Esophagus squamous epithelium (tissue), 5 donors: ENCODE data around the gene HOXD13. TPM values are rescaled to one million over a fixed set of nuclear protein-coding genes. Genes with fewer than 3 reads are reported as not detected.

Experiments used
- DNase-seq: peaks from one replicate; lab custom pipeline; 2025; lab: John Stamatoyannopoulos, UW
- H3K27ac ChIP-seq, 4 donors: fragments of 200-600 bp; sonication (generic); one replicate each; pipeline ENCODE4 v1.5.1; 2016 to 2019; ENCODE audit warnings: mild to moderate bottlenecking in 1 of 4
- H3K27me3 ChIP-seq, 4 donors: fragments of 200-600 bp; sonication (generic); 1 replicate in 3 of 4; 2 replicates in 1 of 4; pipeline versions ENCODE4 v1.5.1 to v1.6.0; 2017 to 2021; ENCODE audit warnings: antibody characterized with exemption in 1 of 4
- H3K36me3 ChIP-seq, 3 donors: fragments of 200-600 bp; sonication (generic); one replicate each; pipeline ENCODE4 v1.5.1; 2016 to 2019
- H3K4me1 ChIP-seq, 3 donors: fragments of 200-600 bp; sonication (generic); one replicate each; pipeline ENCODE4 v1.5.1; 2017 to 2019
- H3K4me3 ChIP-seq, 4 donors: fragments of 200-600 bp; sonication (generic); 1 replicate in 3 of 4; 2 replicates in 1 of 4; pipeline ENCODE4 v1.5.1; 2016 to 2019; ENCODE audit warnings: mild to moderate bottlenecking in 2 of 4, moderate library complexity in 1 of 4
- H3K9me3 ChIP-seq, 3 donors: fragments of 200-600 bp; sonication (generic); one replicate each; pipeline ENCODE4 v1.5.1; 2016 to 2019
- CTCF ChIP-seq, 6 experiments: fragments of 450-650 bp in 4 of 6; fragments of 200-600 bp in 2 of 6; sonication (generic) in 2 of 6; IDR thresholded peaks; one replicate each; pipeline ENCODE4 v1.5.1; 2016 to 2019; ENCODE audit warnings: antibody characterized with exemption in 6 of 6, mild to moderate bottlenecking in 4 of 6, moderate library complexity in 4 of 6
- POLR2A ChIP-seq, 4 donors: fragments of 450-650 bp; IDR thresholded peaks; one replicate each; pipeline ENCODE4 v1.6.1; 2017; ENCODE audit warnings: antibody characterized with exemption in 4 of 4, mild to moderate bottlenecking in 4 of 4, moderate library complexity in 3 of 4
- WGBS, 2 donors: methylation state at CpG; one replicate each; pipeline ENCODE4 v1.1.5; 2018; 5-methylcytosine and 5-hydroxymethylcytosine counted together
- intact Hi-C: fragments of 100-400 bp; cut with DNase I; formaldehyde crosslinking; loops from one replicate; pipeline ENCODE4 v1.15.0; 2022
- total RNA-seq, 4 donors: library from RNA; depleted of rRNA; stranded (reverse); fragments of >200 nt; gene quantifications; one replicate each; pipeline ENCODE4 v1.1.0, GENCODE V29; 2016
- donor health status: DM: yes; HTN: yes; CAD: no.

The HOXD13 gene
- total RNA-seq, 4 donors from 2014 or later = not detected

- WGBS, 2 donors = 16 to 21% methylated on average over 4 of the region's 4 CpGs
Observed at GRCh38 chr2:176109946-176110345, 17.4 kb downstream of the HOXD13 start.

DNA sequence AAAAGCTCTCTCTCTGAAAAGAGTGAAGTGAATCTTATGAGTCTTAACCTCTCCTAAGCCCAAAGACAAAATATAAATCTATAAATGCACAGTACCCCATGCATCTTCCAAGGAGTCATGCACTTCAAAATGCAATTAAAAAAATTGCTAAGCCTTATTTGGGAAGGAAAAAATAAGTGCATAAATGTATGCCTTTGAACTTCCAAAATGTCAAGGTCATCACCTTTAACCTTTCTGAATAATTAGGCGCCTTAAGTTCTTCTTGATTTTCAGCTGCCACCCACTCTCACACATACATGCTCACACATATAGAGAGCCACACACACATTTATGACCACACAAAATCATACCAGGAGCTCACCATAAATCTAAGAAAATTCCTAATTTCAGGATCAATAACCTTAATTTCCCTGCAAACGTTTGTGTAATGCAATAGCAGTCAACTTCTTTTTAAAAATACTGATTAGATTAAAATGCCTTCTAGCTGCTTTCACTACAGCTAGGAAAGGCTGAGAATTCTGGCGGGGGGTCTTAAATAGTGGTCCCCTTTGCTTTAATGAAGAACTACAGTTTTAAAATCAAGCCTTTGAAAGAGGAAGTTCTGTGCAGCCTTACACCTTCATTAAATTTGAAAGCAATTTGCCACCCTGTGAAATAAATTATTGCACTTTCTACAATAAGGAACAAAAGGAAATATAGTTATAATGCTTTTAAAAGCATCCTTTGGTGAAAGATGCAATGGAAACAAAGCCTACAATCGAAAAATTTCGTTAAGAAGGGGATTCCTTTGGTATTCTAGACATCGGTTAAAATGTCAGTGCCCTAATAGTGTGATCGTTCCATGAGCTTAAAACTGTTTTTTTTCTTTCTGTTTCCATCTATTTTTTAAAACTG, 18.1 kb downstream of the HOXD13 start:
- peaks cover 11 to 32% (median 18%) of the 10 kb centered on the region in 3 donors for H3K4me1 ChIP-seq

More at GRCh38 chr2:176109946-176110345, 17.4 kb downstream of the HOXD13 start:
- no peaks in the 10 kb centered on the region for H3K36me3 ChIP-seq
- DNase-seq = no peak
- no peak overlapping the region for H3K27ac ChIP-seq
- H3K4me3 ChIP-seq = no peak overlapping the region
- H3K4me1 ChIP-seq = peaks cover 12 to 38% (median 19%) of the 10 kb centered on the region in 3 donors
- intact Hi-C loops = no loop called here
- peaks cover 23 to 100% (median 80%) of the 10 kb centered on the region in 4 donors for H3K27me3 ChIP-seq
- H3K9me3 ChIP-seq = no peaks in the 10 kb centered on the region
- TF ChIP-seq POLR2A (IDR thresholded peaks at IDR 0.05) (no peak), CTCF (IDR thresholded peaks at IDR 0.05) (no peak)

GRCh38 chr2:176111309-176111663, 18.8 kb downstream of the HOXD13 start:
- Histone ChIP-seq H3K4me3 (peak overlapping the region in 1 of 4 donors; percentile 12), H3K27me3 (peaks cover 21 to 100% (median 78%) of the 10 kb centered on the region in 4 donors), H3K27ac (no peak overlapping the region), H3K36me3 (no peaks in the 10 kb centered on the region), H3K4me1 (peaks cover 10 to 29% (median 17%) of the 10 kb centered on the region in 3 donors), H3K9me3 (no peaks in the 10 kb centered on the region)
- DNase-seq = no peak
- intact Hi-C loops = no loop called here
- 5 to 6% methylated on average over 13 to 16 of the region's 16 CpGs for WGBS, 2 donors
- TF ChIP-seq CTCF (IDR thresholded peaks at IDR 0.05) (peak in 4 of 6 experiments; percentile 31 to 57 (median 41)), POLR2A (IDR thresholded peaks at IDR 0.05) (no peak)

More for the DNA sequence above, 18.1 kb downstream of the HOXD13 start:
- Histone ChIP-seq H3K9me3 (no peaks in the 10 kb centered on the region), H3K27ac (no peak overlapping the region), H3K4me3 (no peak overlapping the region), H3K27me3 (peaks cover 16 to 100% (median 78%) of the 10 kb centered on the region in 4 donors), H3K36me3 (no peaks in the 10 kb centered on the region)
- intact Hi-C loops = no loop called here
- WGBS, 2 donors = 23 to 24% methylated on average over 7 of the region's 7 CpGs
- TF ChIP-seq CTCF (IDR thresholded peaks at IDR 0.05) = no peak
- TF ChIP-seq POLR2A (IDR thresholded peaks at IDR 0.05) = no peak
- DNase-seq = no peak

DNA sequence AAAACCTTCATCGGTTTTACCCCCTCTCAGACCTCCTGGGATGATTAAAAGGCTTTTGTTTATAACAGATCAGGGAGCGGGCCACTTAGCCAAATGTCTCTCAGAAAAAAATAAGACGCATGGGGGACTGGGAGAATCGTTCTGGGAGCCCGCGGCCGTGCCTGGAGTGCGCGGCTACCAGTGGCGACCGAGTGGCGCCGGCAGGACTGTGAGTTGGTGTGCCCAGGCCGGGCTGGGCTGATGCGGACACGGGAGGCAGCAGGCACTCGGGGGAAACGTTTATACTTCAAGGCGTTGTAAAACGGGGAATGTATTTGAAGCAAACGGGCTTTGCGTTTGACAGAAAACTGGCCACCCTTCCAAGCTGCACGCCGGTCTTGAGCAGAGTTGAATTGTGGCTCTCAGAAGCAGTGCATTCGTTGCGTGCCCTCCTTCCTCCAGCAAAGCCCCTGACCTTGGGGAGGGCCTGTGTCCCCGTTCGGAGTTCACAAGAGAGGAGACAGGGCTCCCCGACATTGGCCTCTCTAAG, 19.4 kb downstream of the HOXD13 start:
- intact Hi-C loops = no loop called here
- no peak for DNase-seq
- Histone ChIP-seq H3K4me3 (no peak overlapping the region), H3K36me3 (no peaks in the 10 kb centered on the region), H3K27ac (no peak overlapping the region), H3K27me3 (peaks cover 26 to 100% (median 78%) of the 10 kb centered on the region in 4 donors), H3K9me3 (no peaks in the 10 kb centered on the region), H3K4me1 (peaks cover 4 to 23% (median 13%) of the 10 kb centered on the region in 3 donors)
- WGBS, 2 donors = 13% methylated on average over 20 to 25 of the region's 29 CpGs
- TF ChIP-seq CTCF (IDR thresholded peaks at IDR 0.05) (no peak), POLR2A (IDR thresholded peaks at IDR 0.05) (no peak)
